Muscle layer of colon (tissue), 2 donors: Measurements from ENCODE around the gene MAGI2.
"Not testable (repeated sequence)": the region's sequence is repeated elsewhere in the genome, so short reads cannot be mapped to it uniquely, and the experiment has no call there.

Experiments
- H3K27ac ChIP-seq: one replicate; pipeline ENCODE4 v1.7.0; 2013; ENCODE audit warnings: low read depth, mild to moderate bottlenecking, low read length, moderate library complexity
- H3K27me3 ChIP-seq, 2 donors: one replicate each; pipeline ENCODE4 v1.7.0; 2013; ENCODE audit warnings: low read length in 2 of 2, mild to moderate bottlenecking in 2 of 2; ENCODE audit not compliant: insufficient read depth in 2 of 2, control insufficient read depth in 1 of 2
- H3K36me3 ChIP-seq: one replicate; pipeline ENCODE4 v1.7.0; 2013; ENCODE audit warnings: mild to moderate bottlenecking, low read length; ENCODE audit not compliant: insufficient read depth
- H3K4me1 ChIP-seq: one replicate; pipeline ENCODE4 v1.7.0; 2013; ENCODE audit warnings: mild to moderate bottlenecking, low read length; ENCODE audit not compliant: insufficient read depth
- H3K4me3 ChIP-seq, 2 donors: one replicate each; pipeline ENCODE4 v1.7.0; 2013; ENCODE audit warnings: low read length in 2 of 2, low read depth in 1 of 2, mild to moderate bottlenecking in 1 of 2, moderate library complexity in 1 of 2
- H3K9ac ChIP-seq: one replicate; pipeline ENCODE4 v1.7.0; 2013; ENCODE audit warnings: low read length
- H3K9me3 ChIP-seq: one replicate; pipeline ENCODE4 v1.7.0; 2013; ENCODE audit warnings: mild to moderate bottlenecking, low read length
- donor health status: abdominal sarcoma.
- donor health status: Adenocarcinoma of cecum.

The MAGI2 gene

DNA sequence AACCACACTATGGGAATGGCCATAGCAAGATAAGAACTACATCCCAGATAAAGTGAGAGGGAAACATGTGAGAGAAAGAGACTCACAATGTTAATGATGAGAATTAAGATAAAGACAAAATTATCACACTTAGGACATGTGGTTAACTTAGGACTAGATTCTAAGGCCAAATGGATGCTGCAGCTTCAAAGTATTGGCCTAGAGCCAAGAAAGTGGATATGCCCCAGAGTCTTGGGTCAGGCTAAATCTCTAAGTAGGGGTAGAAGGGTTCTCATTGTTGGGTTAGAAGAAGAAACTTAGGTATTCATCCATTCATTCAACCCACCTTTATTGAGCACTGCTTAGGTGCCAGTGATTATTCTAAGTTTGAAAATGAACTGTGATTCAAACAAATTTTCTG lies 836.9 kb downstream of the MAGI2 start:
- Histone ChIP-seq H3K4me3 (no peak overlapping the region), H3K9me3 (no peaks in the 10 kb centered on the region), H3K27me3 (no peaks in the 10 kb centered on the region), H3K9ac (no peak overlapping the region), H3K27ac (no peak overlapping the region), H3K36me3 (no peaks in the 10 kb centered on the region), H3K4me1 (no peaks in the 10 kb centered on the region)

DNA sequence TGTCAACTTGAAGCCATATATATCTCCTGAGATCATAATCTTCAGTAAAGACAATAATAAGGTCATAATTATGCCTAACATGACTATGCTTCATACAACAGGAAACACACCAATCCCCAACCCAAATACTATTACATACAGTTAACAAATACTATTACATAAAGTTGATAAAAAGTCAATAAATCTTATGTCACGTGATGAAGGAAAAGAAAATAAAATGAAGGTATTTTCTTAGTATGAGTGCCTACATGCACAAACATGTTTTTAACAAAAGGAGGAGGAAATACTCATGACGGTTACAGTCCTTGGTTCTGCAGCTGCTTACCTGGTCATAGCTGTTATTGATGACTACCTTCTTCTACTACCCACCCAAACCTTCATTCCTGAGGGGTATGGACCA lies 844.2 kb downstream of the MAGI2 start:
- Histone ChIP-seq H3K9ac (no peak overlapping the region), H3K27ac (no peak overlapping the region), H3K9me3 (no peaks in the 10 kb centered on the region), H3K4me1 (no peaks in the 10 kb centered on the region), H3K4me3 (no peak overlapping the region), H3K27me3 (no peaks in the 10 kb centered on the region), H3K36me3 (no peaks in the 10 kb centered on the region)

DNA sequence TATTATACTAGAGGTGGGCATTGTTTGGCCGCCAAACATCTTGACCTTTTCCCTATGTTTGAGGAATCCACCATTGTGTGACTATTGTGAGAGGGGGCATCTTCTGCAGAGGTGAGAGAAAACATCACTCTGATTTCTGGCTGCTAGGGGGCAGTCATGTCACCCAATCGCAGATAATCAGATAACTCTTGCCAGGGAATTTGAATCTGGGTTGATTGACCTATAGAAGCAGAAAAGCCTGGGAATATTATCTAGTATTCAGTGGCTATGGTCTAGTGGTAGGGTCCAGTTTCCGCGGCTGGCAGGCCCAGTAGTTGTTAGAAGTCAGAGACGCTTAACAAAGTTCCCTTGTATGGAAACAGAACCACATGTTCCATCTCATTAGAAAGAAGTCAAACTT lies 846.4 kb downstream of the MAGI2 start:
- Histone ChIP-seq H3K4me3 (no peak overlapping the region), H3K27me3 (no peaks in the 10 kb centered on the region), H3K4me1 (no peaks in the 10 kb centered on the region), H3K9me3 (no peaks in the 10 kb centered on the region), H3K9ac (no peak overlapping the region), H3K27ac (no peak overlapping the region), H3K36me3 (no peaks in the 10 kb centered on the region)

DNA sequence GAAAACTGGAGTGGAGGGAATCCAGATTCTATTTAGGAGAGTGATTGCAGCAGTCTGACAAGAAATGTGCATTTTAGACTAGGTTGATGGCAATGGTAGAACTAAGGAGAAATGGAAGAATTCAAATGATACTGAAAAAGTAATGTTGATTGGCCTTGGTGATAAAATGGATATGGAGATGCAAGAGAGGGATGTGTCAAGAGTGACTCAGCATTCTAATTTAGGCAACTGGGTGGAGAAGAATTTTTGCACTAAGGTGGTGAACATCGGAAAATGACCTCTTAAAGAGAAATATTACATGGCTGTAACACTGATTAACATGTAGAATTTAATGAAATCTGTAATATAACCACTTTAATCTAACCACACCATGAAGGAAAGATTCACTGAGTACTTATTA lies 848.3 kb downstream of the MAGI2 start:
- H3K9me3 ChIP-seq, result no peaks in the 10 kb centered on the region
- H3K27ac ChIP-seq, result no peak overlapping the region
- no peaks in the 10 kb centered on the region for H3K27me3 ChIP-seq
- no peak overlapping the region for H3K9ac ChIP-seq
- H3K4me1 ChIP-seq, result no peaks in the 10 kb centered on the region
- H3K4me3 ChIP-seq, result no peak overlapping the region
- H3K36me3 ChIP-seq, result no peaks in the 10 kb centered on the region

DNA sequence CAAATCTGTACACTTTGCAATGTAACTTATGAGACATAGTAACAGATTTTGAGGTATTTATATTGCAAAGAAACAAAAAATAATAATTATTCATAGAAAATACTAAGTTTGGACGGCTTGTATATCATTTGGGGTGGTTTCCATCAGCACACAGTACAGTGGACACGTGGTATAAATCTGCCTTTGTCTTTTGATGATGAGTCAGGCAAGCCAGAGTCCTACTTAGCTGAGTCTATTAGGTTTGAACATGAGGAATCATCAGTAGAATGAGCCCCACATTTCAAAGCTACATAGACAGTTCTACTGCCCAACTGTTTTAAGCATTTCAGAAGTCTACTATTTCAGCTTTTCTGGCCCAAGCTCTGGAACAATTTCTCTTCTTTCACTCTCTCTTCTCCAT lies 851.7 kb downstream of the MAGI2 start:
- H3K36me3 ChIP-seq, result no peaks in the 10 kb centered on the region
- no peak overlapping the region for H3K9ac ChIP-seq

DNA sequence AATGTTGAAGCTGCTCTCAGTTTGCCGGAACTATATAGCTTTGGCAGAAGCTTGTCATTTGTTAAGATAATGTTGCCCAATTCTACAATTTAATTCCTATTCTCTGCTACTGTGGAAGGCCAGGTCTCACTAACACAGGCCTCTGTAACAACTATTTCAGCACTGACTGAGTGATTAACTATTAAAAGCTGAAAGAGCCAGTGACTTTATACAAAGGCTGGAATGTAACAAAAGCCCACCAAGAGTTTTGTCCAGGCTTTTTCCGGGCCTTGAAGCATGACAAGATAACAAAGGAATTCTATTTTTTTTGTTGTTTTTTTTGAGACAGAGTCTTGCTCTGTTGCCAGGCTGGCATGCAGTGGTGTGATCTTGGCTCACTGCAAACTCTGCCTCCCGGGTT lies 859.3 kb downstream of the MAGI2 start:
- H3K36me3 ChIP-seq, result no peaks in the 10 kb centered on the region
- no peak overlapping the region for H3K27ac ChIP-seq
- H3K9ac ChIP-seq, result no peak overlapping the region
- no peak overlapping the region for H3K4me3 ChIP-seq
- H3K4me1 ChIP-seq, result no peaks in the 10 kb centered on the region
- H3K27me3 ChIP-seq, result no peaks in the 10 kb centered on the region
- H3K9me3 ChIP-seq, result no peaks in the 10 kb centered on the region

More for the DNA sequence above, 851.7 kb downstream of the MAGI2 start:
- Histone ChIP-seq H3K4me3 (no peak overlapping the region), H3K27ac (no peak overlapping the region), H3K27me3 (no peaks in the 10 kb centered on the region), H3K4me1 (no peaks in the 10 kb centered on the region), H3K9me3 (no peaks in the 10 kb centered on the region)

DNA sequence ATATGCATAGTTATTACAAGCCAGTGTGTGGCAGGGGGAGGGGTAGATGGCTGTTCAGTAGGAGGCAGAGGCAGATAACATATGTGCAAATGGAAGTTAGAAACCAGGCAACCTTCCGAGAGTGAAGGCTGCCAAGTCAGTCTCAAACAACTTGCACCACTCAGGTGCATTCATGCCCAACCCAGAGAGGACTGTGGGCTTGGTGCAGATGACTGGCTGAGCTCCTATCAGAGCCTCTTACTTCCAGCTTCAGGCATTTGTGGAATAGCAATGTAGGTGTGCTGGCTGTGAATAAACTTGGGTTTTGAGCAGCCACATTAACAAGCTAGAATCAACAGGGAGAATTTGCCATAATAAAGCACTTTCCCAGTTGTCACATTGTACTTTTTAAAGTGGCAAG lies 865.1 kb downstream of the MAGI2 start:
- H3K36me3 ChIP-seq, result no peaks in the 10 kb centered on the region
- H3K9me3 ChIP-seq, result no peaks in the 10 kb centered on the region
- no peak overlapping the region for H3K4me3 ChIP-seq
- H3K9ac ChIP-seq, result no peak overlapping the region
- no peaks in the 10 kb centered on the region for H3K27me3 ChIP-seq
- H3K27ac ChIP-seq, result no peak overlapping the region
- no peaks in the 10 kb centered on the region for H3K4me1 ChIP-seq

DNA sequence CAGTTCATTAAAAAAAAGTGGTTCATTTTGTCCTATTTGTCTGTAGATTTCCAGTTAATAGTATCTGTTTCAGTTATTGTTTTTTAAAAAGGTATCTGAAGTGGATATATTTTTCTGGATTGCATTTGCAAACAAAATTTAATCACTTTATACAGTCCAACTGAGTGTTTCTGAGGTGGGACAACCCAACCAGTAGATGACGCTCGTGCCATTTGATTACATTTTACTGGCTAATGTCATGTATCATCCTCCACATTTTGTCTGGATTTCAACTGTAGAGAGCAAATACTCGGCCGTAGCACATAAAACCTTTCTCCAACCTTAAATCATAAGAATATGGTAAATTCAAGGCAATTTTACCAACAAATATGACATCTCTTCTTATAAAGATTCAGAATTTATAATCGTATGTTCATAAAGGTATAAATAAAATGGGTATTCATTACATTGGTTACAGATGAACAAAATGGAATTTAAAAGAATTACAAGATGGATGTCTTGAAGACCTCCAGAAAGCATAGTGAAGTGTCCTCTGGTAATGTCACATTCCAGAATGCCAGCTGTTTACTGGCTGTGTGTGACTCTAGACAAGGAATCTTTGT lies 865.9 kb downstream of the MAGI2 start:
- no peaks in the 10 kb centered on the region for H3K9me3 ChIP-seq
- no peaks in the 10 kb centered on the region for H3K4me1 ChIP-seq
- H3K4me3 ChIP-seq, result no peak overlapping the region

DNA sequence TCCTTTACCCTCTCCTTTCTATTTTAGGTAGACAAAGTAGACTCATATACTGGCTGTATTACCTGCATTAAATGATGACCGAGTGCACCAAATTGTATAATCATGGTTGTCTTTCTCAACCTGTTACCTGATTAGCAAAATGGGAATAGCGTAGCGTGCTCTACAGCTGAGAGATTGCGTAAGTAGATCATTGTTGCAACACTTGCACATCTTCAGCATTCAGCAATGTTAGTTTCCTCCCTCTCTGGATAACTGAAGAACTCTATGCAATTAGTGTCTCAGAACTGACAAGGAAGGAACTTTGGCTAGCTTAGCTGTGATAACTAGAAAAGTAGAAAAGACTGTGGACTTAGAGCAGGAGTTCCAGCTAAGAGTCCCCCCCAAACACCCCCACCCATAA lies 867.5 kb downstream of the MAGI2 start:
- no peaks in the 10 kb centered on the region for H3K36me3 ChIP-seq
- no peak overlapping the region for H3K9ac ChIP-seq
- H3K27me3 ChIP-seq, result no peaks in the 10 kb centered on the region
- H3K4me1 ChIP-seq, result no peaks in the 10 kb centered on the region
- H3K4me3 ChIP-seq, result no peak overlapping the region
- H3K9me3 ChIP-seq, result no peaks in the 10 kb centered on the region
- no peak overlapping the region for H3K27ac ChIP-seq

More for the DNA sequence above, 865.9 kb downstream of the MAGI2 start:
- Histone ChIP-seq H3K9ac (no peak overlapping the region), H3K36me3 (no peaks in the 10 kb centered on the region), H3K27me3 (no peaks in the 10 kb centered on the region), H3K27ac (no peak overlapping the region)

DNA sequence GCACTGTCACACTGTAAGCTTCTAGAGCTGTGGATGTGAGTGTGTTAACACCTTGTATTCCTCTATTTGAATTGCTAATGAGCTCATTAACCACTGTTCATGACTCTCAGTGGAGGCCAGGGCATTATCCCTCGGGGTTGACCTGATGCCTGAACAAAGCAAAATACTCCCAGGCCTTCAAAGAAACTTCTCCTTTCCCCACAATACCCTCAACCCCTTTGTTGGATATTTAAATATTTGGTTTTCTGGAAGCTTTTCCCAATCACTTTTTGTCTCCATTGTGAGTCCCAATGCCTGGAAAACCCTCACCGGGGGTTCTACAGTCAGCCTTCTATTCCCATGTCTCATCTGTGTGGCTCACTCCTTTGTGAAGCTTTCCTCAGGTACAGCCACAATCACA lies 874.8 kb downstream of the MAGI2 start:
- no peaks in the 10 kb centered on the region for H3K27me3 ChIP-seq
- no peaks in the 10 kb centered on the region for H3K9me3 ChIP-seq
- H3K27ac ChIP-seq, result no peak overlapping the region
- no peak overlapping the region for H3K9ac ChIP-seq
- no peak overlapping the region for H3K4me3 ChIP-seq
- no peaks in the 10 kb centered on the region for H3K36me3 ChIP-seq
- H3K4me1 ChIP-seq, result no peaks in the 10 kb centered on the region

DNA sequence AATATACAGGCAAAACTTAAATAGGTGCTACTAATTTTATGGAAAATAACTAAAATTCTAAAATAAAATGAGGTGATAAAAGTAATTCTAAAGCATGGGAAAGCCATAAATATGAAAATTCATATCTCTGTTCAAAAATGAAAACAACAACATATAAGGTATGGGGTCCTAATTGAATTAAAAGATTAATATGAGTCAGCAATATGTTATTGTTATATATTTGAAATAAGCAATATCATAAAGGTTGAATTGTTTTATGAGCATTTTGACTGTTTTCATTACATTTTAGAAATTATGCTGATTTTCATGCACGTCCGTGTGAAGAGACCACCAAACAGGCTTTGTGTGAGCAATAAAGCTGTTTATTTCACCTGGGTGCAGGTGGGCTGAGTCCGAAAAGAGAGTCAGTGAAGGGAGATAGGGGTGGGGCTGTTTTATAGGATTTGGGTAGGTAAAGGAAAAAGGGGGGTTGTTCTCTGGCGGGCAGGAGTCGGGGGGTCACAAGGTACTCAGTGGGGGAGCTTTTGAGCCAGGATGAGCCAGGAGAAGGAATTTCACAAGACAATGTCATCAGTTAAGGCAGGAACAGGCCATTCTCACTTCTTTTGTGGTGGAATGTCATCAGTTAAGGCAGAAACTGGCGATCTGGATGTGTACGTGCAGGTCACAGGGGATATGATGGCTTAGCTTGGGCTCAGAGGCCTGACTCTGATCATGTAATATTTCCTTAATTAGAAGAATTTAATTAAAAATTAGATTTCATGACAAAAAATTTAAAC lies 876.1 kb downstream of the MAGI2 start:
- not testable (repeated sequence) for H3K27me3 ChIP-seq, H3K36me3 ChIP-seq, H3K4me3 ChIP-seq, H3K9me3 ChIP-seq, H3K27ac ChIP-seq, H3K4me1 ChIP-seq, H3K9ac ChIP-seq

DNA sequence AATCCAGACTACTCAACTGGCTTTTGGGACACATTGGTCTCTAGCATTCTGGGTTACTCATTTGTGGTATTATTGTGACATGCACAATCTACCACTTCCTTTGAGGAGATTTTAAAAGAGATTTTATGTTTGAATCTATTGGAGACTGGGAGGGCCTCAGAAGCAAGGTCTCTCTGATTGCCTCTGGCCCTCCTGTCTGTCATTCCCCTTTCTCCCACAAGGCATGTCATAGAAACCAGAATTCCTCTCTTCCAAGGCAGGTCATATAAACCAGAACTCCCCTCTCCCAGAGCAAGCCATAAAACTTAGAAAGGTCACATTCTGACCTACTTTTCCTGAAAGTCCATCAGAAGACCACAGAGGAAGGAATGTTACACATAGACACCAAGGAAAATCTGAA lies 877.2 kb downstream of the MAGI2 start:
- Histone ChIP-seq H3K27ac (no peak overlapping the region), H3K4me3 (no peak overlapping the region), H3K9ac (no peak overlapping the region), H3K27me3 (no peaks in the 10 kb centered on the region), H3K36me3 (no peaks in the 10 kb centered on the region), H3K9me3 (no peaks in the 10 kb centered on the region), H3K4me1 (no peaks in the 10 kb centered on the region)
